ENCODE results near the gene RIPOR2. TPM values are rescaled to one million over a fixed set of nuclear protein-coding genes. Genes with fewer than 3 reads are reported as not detected.

Gene RIPOR2
- total and polyA plus RNA-seq, 2 donors from 2014 or later: 1.7 to 24.2 TPM

GRCh38 chr6:24872779-24873178 is 63.0 kb downstream of the RIPOR2 start:
- Histone ChIP-seq H3K36me3 (ENCODE audit: control insufficient read depth in 2 of 3, insufficient read depth in 3 of 3, low read length in 3 of 3) (no peaks in the 10 kb centered on the region), H3K9me3 (ENCODE audit: control insufficient read depth in 2 of 3, insufficient read depth in 1 of 3, low read length in 3 of 3) (no peaks in the 10 kb centered on the region), H3K4me1 (ENCODE audit: control insufficient read depth in 2 of 3, insufficient read depth in 2 of 3, low read depth in 1 of 3, low read length in 3 of 3) (no peaks in the 10 kb centered on the region), H3K9ac (ENCODE audit: low read length in 3 of 3) (no peak overlapping the region), H3K4me3 (ENCODE audit: low read length in 3 of 3) (no peak overlapping the region), H3K27ac (ENCODE audit: low read depth in 2 of 2, low read length in 2 of 2) (no peak overlapping the region), H3K27me3 (ENCODE audit: control insufficient read depth, insufficient read depth, low read length) (no peaks in the 10 kb centered on the region)
- no peak for FAIRE-seq
- no peak for TF ChIP-seq CTCF (IDR thresholded peaks at IDR 0.05; ENCODE audit: borderline replicate concordance, extremely low read depth, insufficient read depth)
- no peak for DNase-seq
- intact Hi-C loops (cut with DNase I): no loop called here

- no peak overlapping the region for H3K9ac ChIP-seq (ENCODE audit: low read length in 3 of 3)
- no peaks in the 10 kb centered on the region for H3K9me3 ChIP-seq (ENCODE audit: control insufficient read depth in 2 of 3, insufficient read depth in 1 of 3, low read length in 3 of 3)
- H3K36me3 ChIP-seq (ENCODE audit: control insufficient read depth in 2 of 3, insufficient read depth in 3 of 3, low read length in 3 of 3): no peaks in the 10 kb centered on the region
- H3K4me3 ChIP-seq (ENCODE audit: low read length in 3 of 3): no peak overlapping the region
- H3K27me3 ChIP-seq (ENCODE audit: control insufficient read depth, insufficient read depth, low read length): no peaks in the 10 kb centered on the region
- DNase-seq: no peak
- TF ChIP-seq CTCF (IDR thresholded peaks at IDR 0.05; ENCODE audit: borderline replicate concordance, extremely low read depth, insufficient read depth): no peak
- H3K27ac ChIP-seq (ENCODE audit: low read depth in 2 of 2, low read length in 2 of 2): no peak overlapping the region
- no peak for FAIRE-seq
- intact Hi-C loops (cut with DNase I): no loop called here
- no peaks in the 10 kb centered on the region for H3K4me1 ChIP-seq (ENCODE audit: control insufficient read depth in 2 of 3, insufficient read depth in 2 of 3, low read depth in 1 of 3, low read length in 3 of 3)
These were observed 67.0 kb downstream of the RIPOR2 start for GRCh38 chr6:24868765-24869164.

GRCh38 chr6:24867104-24867703 is 68.6 kb downstream of the RIPOR2 start:
- Histone ChIP-seq H3K4me3 (ENCODE audit: low read length in 3 of 3) (no peak overlapping the region), H3K4me1 (ENCODE audit: control insufficient read depth in 2 of 3, insufficient read depth in 2 of 3, low read depth in 1 of 3, low read length in 3 of 3) (no peaks in the 10 kb centered on the region), H3K9me3 (ENCODE audit: control insufficient read depth in 2 of 3, insufficient read depth in 1 of 3, low read length in 3 of 3) (no peaks in the 10 kb centered on the region), H3K27ac (ENCODE audit: low read depth in 2 of 2, low read length in 2 of 2) (no peak overlapping the region), H3K27me3 (ENCODE audit: control insufficient read depth, insufficient read depth, low read length) (no peaks in the 10 kb centered on the region), H3K9ac (ENCODE audit: low read length in 3 of 3) (no peak overlapping the region), H3K36me3 (ENCODE audit: control insufficient read depth in 2 of 3, insufficient read depth in 3 of 3, low read length in 3 of 3) (no peaks in the 10 kb centered on the region)
- FAIRE-seq (no peak), DNase-seq (no peak)
- no peak for TF ChIP-seq CTCF (IDR thresholded peaks at IDR 0.05; ENCODE audit: borderline replicate concordance, extremely low read depth, insufficient read depth)
- intact Hi-C loops (cut with DNase I): no loop called here

GRCh38 chr6:24865161-24865560 is 70.6 kb downstream of the RIPOR2 start:
- H3K36me3 ChIP-seq (ENCODE audit: control insufficient read depth in 2 of 3, insufficient read depth in 3 of 3, low read length in 3 of 3): no peaks in the 10 kb centered on the region
- FAIRE-seq (no peak), DNase-seq (no peak)
- no peaks in the 10 kb centered on the region for H3K4me1 ChIP-seq (ENCODE audit: control insufficient read depth in 2 of 3, insufficient read depth in 2 of 3, low read depth in 1 of 3, low read length in 3 of 3)
- intact Hi-C loops (cut with DNase I): no loop called here
- H3K27ac ChIP-seq (ENCODE audit: low read depth in 2 of 2, low read length in 2 of 2): no peak overlapping the region
- TF ChIP-seq CTCF (IDR thresholded peaks at IDR 0.05; ENCODE audit: borderline replicate concordance, extremely low read depth, insufficient read depth): no peak
- H3K4me3 ChIP-seq (ENCODE audit: low read length in 3 of 3): no peak overlapping the region
- no peaks in the 10 kb centered on the region for H3K27me3 ChIP-seq (ENCODE audit: control insufficient read depth, insufficient read depth, low read length)
- no peaks in the 10 kb centered on the region for H3K9me3 ChIP-seq (ENCODE audit: control insufficient read depth in 2 of 3, insufficient read depth in 1 of 3, low read length in 3 of 3)
- H3K9ac ChIP-seq (ENCODE audit: low read length in 3 of 3): no peak overlapping the region
